Measurements from ENCODE around the gene HNRNPUL1.
"Not testable (repeated sequence)": the region's sequence is repeated elsewhere in the genome, so short reads cannot be mapped to it uniquely, and the experiment has no call there.

Gene HNRNPUL1

DNA sequence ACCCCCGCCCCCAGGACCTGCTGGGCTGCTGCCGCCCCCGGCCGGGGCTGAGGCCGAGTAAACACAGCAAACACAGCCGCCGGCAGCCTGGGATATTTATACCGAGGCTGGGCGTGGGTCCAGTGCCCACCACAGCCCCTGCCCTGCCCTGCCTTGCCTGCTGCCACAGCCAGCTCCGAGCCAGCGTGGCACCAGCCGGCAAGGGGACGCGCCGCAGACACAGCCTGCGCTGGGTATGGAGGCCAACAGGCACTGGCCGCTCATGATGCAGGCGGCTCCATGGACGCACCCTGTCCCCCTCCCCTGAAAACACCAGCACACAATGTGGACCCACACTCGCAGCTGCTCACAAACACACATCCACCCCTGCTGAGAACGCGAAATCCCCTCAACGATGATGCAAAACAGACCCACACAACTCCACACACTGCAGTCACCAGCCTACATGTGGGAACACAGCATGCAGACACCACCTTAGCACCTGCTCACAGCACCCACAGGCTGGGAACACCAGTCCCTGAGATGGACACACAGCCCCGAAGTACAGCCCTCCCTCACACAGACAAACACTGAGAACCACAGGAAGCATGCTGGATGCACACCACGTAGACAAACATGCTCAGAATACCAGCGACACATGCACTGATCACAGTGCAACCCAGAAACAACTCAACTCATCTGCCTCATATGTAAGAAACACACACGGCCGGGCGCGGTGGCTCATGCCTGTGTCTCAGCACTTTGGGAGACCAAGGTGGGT is 62.0 kb downstream of the HNRNPUL1 start:
- DNase-seq (ENCODE audit: low read depth, low spot score), result peak; percentile 64

DNA sequence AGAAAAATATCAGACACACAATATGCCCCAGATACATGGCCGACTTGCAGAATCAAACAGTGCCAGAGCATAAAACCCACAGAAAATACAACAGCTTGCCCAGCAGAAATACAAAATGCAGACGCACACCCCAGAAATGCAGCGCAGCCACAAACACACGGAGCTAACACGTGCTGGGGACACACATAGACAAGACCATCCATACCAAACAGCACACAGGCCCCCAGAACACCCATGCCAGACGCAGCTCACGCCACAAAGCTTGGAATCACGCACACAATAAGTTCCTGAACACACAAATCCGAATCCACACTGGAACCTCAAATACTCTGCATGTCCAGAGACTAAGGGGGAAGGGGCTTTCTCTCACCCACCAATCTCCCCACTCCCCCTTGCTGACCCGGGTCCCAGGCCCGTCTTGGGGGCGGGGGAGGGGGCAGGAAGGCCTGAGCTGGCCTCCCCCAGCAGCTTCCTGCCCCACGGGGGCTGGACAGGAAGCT is 63.0 kb downstream of the HNRNPUL1 start:
- DNase-seq (ENCODE audit: low read depth, low spot score), result no peak

DNA sequence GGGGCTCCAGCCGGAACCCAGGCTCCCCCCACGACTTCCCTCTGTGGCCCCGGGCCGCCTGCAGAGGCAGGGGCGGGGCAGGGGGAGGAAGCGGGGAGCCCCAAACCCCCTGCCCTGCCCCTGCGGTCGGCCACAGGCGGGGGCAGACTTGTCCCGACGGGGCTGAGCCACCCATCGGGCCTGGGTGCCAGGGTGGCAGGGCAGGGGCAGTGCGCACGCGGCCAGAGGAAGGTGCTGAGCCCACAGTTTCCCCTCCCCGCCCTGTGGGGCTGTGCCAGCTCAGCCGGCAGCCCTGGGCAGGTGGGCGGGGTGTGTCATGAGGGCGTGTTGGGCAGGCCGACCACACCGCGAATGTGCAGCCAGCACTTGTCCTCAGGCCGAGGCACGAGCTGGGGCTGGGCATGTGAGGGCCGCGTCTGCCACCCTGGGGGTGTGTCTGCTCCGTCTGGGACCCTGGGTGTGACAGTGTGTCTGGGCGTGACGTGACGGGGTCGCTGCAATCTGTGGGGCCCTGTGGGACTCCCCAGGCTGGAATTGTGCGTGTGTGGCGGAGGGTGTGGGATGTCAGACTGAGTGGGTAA is 63.5 kb downstream of the HNRNPUL1 start:
- no peak for DNase-seq (ENCODE audit: low read depth, low spot score)

DNA sequence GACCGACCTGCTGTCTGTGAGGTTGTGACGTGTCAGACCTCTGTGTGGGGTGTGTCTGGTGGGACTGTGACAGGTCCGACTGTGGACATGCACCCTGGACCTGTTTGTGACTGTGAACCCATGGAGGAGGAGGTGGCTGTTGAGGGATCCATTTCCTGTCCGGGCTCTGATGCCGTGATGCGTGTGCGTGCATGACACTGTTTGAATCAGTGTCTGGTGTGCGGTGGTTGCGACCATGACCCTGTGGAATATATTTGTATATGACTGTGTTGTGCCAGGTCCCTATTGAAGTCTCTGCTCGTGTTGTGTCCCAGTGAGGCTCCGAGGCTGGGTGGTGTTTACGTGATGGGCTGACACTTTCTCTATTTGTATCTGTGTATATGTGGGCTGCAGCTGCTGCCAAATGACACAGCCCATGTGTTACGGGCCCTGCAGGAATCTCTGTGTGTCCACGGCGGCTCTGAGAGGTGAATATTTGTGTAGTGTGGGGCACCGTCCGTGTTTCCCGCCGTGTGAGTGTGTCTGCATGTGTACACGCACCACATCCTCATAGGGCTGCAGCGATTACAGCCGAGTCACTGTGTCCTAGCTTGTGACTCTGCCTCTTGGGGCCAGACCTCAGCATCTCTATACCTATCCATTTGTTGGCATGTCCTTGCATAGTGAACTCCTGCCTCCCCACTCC is 64.1 kb downstream of the HNRNPUL1 start:
- DNase-seq (ENCODE audit: low read depth, low spot score), result no peak

DNA sequence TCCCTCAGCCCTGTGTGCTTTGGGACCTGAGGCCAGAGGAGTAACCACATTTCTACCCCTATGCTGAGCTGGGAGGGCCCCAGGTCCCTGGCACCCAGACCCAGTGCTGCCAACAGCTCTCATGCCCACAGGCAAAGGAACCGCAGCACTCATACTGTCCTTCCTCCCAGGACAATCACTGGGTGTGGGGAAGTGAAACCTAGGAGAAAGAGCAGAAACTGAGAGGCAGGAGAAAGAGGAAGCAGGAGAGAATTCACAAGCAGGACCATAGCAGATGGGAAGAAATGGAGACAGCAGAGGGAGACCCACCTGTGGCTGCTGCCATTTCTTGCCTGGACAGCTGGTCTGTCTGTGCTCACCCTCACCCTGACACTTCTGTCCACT is 64.7 kb downstream of the HNRNPUL1 start:
- no peak for DNase-seq (ENCODE audit: low read depth, low spot score)

DNA sequence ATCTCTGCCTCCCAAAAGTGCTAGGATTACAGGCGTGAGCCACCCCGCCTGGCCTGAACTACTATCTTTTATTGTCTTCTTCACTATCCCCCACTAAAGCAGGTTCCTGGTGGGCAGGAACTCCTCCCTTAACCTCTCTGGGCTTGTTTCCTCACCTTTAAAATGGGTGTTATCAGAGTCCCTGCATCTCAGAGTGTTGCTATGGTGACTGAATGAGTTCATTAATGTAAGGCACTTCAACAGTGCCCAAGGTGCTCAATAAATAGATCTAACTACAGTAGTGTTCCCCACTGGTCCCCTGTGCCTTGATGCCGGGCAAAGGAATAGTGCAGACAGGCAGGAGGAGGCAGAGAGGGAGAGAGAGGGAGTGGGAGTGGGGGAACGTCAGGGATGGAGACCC is 66.3 kb downstream of the HNRNPUL1 start:
- DNase-seq (ENCODE audit: low read depth, low spot score), result no peak

DNA sequence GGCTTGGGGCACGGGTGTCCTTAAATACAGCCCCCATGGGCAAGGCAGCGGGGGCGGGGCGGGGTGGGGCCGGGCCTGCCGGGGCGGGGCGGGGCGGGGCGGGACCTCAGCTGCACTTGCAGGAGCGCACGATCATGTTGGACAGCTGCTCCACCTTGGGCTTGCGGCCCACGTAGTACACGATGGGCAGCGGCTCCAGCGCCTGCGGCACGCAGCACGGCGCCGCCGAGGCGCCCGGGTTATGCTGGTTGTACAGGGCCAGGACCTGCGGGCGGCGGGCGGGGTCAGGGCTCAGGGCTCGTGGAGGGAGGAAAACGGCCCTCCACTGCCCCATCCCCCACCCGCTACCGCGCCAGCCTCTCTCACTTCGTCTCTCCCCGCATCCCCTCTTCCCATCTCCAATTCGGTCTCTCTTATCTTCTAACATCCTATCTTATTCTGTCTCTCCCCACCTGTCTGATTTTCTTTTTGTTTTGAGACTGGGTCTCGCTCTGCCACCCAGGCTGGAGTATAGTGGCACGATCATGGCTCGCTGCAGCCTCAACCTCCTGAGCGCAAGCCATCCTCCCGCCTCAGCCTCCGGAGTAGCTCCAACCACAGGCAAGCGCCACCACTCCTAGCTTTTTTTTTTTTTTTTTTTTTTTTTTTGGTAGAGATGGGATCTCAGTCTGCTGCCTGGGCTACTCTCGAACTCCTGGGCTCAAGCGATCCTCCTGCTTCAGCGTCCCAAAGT is 66.9 kb downstream of the HNRNPUL1 start:
- DNase-seq (ENCODE audit: low read depth, low spot score), result peak; percentile 51

DNA sequence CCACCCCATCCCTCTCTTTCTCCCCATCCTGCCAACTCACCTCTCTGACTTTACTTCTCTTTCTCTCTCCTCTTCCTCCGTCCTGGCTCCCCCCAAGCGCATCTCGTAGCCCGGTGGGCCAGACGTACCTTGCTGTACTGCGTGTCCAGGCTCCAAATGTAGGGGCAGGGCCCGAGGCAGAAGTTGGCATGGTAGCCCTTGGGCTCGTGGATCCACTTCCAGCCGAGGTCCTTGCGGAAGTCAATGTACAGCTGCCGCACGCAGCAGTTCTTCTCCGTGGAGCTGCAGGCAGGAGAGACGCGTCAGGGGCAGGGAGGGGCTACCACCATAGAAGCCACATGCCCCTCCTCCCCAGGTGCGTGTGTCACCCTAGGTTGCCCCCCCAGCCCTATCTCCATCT is 67.8 kb downstream of the HNRNPUL1 start:
- no peak for DNase-seq (ENCODE audit: low read depth, low spot score)

DNA sequence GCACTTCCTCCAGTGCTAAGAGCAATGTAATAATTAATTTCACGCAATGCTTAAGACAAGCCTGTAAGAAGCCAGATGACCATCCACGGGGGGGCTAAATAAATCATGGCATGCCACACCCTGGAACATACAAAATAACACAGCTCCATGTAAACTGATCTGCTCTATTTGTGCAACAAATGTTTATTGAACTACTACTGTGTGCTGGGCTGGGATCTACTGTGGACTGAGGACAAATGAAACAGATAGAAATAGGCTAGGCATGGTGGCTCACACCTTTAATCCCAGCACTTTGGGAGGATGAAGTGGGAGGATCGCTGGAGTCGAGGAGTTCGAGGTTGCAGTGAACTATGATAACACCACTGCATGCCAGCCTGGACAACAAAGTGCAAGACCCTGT is 68.3 kb downstream of the HNRNPUL1 start:
- no peak for DNase-seq (ENCODE audit: low read depth, low spot score)

DNA sequence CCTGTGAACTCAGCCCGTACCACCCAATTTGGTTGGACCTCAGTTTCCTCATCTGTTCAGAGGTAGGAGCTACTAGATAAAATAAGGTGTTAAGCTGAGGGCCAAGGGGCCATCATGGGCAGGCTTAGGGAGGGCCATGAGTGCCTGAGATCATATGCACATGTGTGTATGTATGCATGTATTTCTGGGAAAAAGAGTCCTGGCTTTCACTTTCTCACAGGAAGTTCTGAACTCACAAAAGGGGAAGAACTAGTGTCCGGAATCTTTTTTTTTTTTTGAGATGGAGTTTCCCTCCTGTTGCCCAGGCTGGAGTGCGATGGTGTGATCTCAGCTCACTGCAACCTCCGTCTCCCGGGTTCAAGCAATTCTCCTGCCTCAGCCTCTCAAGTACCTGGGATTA is 70.6 kb downstream of the HNRNPUL1 start:
- DNase-seq (ENCODE audit: low read depth, low spot score), result no peak

DNA sequence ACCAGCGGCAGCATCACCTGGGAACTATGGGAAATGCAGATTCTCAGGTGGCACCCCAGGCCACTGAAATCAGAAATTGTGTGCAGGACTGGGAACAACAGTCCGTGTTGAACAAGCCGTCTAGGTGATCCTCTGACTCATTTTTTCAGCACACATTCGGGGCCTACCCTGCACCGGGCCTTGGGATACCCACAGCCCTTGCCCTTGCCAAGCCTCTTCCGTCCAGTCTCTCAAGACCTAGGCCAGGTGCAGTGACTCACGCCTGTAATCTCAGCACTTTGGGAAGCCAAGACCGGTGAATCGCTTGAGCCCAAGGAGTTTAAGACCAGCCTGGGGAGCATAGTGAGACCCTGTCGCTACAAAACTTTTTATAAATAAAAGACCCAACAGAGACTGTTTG is 71.3 kb downstream of the HNRNPUL1 start:
- no peak for DNase-seq (ENCODE audit: low read depth, low spot score)

DNA sequence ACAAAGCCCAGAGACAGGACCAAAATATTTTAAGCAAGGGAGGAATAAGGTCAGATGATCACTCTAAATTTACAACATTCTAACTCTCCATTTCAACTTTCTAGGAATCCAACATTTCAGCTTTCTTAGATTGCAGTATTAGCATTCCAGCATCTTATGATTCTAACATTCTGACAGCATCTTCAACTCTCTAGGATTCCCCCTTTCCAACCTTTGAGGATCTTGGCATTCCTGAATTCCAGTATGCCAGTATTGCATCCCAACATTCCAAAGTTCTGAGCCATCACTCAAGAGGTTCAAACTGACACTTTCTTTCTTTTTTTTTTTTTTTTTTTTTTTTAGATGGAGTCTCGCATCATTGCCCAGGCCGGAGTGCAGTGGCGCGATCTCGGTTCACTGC is 75.8 kb downstream of the HNRNPUL1 start:
- no peak for DNase-seq (ENCODE audit: low read depth, low spot score)

DNA sequence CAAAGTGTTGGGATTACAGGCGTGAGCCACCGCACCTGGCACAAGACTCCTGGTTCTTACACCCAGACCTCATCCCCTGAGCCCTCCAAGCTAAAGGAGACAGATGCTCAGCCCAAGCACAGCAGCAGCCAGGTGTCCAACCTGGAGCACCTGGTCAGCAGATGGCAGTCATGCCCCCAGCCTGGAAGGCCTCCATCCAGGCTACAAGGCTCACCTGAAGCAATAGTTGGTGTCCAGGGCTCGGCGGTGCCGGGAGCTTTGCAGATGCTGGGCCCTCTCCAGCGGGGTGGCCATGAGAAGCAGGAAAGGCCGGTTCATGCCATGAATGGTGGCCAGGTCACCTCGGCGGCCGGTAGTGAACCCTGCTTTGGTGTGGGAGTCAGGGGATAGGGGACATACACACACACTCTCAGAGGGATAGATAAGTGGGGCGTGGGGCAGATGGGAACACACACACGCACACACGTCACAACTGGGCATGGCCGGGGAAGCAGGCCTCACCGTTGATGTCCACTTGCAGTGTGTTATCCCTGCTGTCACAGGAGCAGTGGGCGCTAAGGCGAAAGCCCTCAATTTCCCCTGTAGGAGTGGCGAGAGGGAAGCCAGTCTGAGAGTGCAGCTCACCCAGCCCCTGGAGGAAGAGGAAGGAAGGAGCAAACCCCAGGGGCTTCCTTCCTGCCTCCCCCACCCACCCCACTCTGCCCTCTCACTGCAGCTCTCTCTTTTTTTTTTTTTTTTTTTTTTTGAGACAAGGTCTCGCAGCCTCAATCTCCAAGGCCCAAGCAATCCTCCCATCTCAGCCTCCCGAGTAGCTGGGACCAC is 77.7 kb downstream of the HNRNPUL1 start:
- no peak for DNase-seq (ENCODE audit: low read depth, low spot score)

DNA sequence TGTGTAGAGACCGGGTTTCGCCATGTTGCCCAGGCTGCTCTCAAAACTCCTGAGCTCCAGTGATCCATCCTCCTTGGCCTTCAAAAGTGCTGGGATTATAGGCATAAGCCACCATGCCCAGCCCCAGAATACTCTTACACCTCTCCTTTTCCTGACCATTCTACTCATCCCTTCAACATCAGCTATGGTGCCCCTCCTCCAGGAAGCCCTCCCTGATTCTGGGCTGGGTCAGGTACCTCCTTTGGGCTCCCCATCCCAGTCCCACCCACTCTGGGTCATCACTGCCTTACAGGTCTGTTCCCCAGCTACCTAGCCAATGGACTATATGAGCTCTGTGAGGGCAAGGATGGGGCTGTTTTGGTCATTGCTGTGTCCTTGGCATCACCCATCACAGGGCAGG is 80.0 kb downstream of the HNRNPUL1 start:
- no peak for DNase-seq (ENCODE audit: low read depth, low spot score)

DNA sequence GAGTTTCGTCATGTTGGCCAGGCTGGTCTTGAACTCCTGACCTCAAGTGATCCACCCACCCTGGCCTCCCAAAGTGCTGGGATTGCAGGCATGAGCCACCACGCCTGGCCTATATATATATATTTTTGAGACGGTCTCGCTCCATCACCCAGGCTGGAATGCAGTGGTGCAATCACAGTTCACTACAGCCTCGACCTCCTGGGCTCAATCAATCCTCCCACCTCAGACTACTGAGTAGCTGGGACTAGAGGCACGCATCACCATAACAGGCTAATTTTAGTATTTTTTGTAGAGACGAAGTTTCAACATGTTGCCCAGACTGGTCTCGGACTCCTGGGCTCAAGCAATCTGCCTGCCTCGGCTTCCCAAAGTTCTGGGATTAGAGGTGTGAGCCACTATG is 82.7 kb downstream of the HNRNPUL1 start:
- not testable (repeated sequence) for DNase-seq (ENCODE audit: low read depth, low spot score)

DNA sequence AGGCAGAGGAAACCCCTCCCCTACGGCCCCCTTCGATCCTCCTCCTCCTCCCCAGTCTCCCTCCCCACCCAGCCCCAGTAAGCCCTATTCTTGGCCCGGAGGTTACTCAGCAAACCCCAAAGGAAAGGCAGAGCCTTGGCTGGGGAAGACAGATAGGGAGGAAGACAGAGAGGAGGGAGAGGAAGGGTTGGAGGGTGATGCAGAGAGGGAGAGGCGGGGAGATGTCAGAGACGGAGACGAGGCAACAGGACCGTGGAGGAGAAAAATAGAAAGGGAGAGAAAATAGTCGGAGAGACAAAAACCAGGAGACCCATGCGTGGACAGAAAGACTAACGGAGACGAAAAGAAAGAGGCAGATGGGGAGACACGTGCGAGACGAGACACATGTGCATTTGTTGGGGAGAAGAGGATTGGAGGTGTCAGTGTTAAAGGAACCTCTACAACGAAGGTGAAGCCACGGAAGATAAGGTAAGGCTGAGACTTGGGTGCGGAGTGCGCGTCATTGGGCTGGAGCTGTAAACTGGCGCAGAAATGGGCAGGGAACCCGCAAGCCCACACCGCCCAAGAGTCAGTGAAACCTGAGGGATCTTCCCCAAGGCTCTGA is 86.7 kb downstream of the HNRNPUL1 start:
- DNase-seq (ENCODE audit: low read depth, low spot score), result no peak

DNA sequence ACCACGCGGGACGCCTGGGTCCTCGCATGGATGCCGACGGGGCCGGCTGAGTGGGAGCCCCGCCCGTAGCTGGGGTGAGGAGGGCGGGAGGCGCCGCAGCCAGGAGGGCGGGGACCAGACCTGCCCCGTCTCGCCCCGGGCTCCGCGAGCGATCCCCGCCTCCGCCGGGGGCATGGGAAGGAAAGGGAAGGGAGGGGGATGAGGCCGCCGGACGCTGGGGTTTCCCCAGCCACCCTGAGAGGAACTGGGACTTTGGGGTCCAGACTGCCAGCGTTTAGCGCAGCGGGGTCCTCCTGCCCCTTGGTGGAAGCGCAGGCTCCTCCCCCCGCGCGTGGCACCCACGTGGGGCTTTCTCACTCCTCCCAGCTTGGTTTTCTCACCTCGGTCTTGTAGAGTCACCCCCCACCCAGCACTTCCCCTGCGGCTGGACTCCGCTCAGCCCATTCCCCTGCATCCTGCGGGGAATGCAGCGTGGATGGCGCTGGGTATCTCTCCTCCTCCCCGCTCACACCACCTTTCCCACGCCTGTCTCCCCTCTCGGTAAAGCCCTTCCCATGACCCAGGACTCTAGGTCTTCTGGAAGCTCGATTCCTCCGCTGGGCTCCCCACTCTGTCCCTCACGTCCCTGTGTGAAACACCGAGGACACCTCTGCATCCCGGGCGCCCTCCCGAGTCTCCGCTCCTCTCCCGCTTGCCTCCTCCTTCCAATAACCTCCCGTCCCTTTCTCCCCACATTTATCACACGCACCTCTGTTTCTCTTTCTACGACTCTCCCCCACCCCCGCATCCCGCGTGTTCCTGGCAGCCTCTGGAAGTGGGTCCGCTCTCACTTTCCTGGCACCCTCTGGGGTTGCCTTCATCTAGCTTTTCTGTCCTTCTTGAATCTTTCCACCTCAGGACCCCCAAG is 87.4 kb downstream of the HNRNPUL1 start:
- peak; percentile 47 for DNase-seq (ENCODE audit: low read depth, low spot score)

DNA sequence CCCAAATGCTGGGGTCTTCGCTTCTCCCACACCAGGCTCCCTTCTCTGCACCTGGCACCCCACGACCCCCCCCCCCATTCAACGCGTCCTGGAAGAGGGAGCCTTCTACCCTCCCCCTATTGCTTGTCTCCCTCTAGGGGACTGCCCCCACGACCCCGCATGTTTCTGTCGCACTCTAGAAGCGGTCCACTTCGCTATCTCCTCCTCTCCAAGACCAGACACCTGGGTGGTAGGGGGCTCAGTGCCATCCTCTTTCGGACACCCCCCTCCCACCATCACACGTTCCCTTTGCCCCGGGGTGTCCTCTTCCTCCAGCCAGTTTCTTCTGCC is 88.1 kb downstream of the HNRNPUL1 start:
- no peak for DNase-seq (ENCODE audit: low read depth, low spot score)

DNA sequence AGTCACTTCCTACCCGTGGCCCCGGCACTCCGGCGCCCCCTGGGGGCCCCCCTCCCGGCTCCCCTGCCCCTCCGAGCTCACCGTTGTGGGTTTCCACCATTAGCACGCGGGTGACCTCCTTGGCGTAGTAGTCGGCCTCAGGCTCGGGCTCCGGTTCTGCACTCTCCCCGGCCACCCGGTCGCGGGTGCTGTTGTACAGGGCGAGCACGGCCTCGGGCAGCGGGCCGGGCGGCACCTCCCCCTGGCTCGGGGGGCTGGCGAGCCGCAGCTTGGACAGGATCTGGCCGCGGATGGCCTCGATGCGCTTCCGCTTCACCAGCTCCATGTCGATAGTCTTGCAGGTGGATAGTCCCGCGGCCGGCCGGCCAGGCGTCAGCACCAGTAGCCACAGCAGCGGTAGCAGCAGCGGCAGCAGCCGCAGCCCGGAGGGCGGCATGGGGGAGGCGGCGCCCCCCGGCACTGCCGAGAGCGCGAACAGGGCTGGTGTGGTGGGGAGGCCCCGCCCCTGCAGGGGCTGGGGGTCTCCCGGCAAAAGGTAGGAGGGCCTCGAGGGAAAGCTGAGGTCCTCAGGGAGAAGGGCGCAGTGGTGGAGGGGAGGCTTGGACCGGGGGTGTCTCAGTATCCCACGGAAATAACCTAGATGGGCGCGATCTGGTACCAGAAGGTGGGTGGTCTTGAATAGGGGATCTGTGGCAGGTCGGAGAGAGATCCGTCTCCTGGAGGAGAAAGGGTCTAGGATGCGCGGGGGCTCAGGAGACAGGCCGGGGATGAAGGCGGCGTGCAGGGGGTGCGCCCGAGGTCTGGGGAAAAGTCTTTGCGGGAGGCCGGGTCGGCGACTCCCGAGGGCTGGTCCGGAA is 88.7 kb downstream of the HNRNPUL1 start:
- DNase-seq (ENCODE audit: low read depth, low spot score), result peak; percentile 65
